ENCODE results near the gene CMYA5. TPM values are rescaled to one million over a fixed set of nuclear protein-coding genes. Genes with fewer than 3 reads are reported as not detected.

CMYA5 gene
- total RNA-seq, 1 experiment from 2014 or later: 0.22 TPM

DNA sequence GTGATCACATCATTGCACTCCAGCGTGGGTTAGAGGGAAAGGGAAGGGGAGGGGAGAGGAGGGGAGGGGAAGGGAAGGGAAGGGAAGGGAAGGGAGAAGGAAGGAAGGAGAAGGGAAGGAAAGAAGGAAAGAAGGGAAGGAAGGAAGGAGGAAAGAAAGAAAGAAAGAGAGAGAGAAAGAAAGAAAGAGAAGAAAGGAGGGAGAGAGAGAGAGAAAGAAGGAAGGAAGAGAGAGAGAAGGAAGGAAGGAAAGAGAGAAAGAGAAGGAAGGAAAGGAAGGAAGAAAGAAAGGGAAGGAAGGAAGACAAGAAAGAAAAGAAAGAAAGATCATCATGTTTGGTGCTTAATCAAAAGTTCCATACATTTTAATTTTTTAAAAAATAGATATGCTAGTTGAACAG, 136.2 kb downstream of the CMYA5 start:
- Histone ChIP-seq H3K79me2 (ENCODE audit: insufficient read depth, low read length) (no peaks in the 10 kb centered on the region), H3K9ac (ENCODE audit: low read length) (no peak overlapping the region), H3K27me3 (ENCODE audit: insufficient read depth, low read length) (no peaks in the 10 kb centered on the region), H4K20me1 (ENCODE audit: insufficient read depth) (no peaks in the 10 kb centered on the region), H3K4me1 (ENCODE audit: control insufficient read depth in 1 of 2, insufficient read depth in 2 of 2, low read length in 2 of 2) (no peaks in the 10 kb centered on the region), H3K9me2 (ENCODE audit: insufficient read depth) (no peaks in the 10 kb centered on the region), H3K36me3 (ENCODE audit: control insufficient read depth in 1 of 2, insufficient read depth in 2 of 2, low read length in 2 of 2) (no peaks in the 10 kb centered on the region), H2AFZ (ENCODE audit: low read depth, low read length, poor library complexity, severe bottlenecking) (no peak overlapping the region), H3K4me3 (replicated peaks in 1 of 2; ENCODE audit: low read depth in 1 of 2, low read length in 2 of 2) (no peak overlapping the region), H3K9me3 (ENCODE audit: control insufficient read depth in 1 of 2, insufficient read depth in 1 of 2, low read depth in 1 of 2, low read length in 2 of 2) (no peaks in the 10 kb centered on the region), H3K4me2 (ENCODE audit: low read length) (no peak overlapping the region), H3K27ac (ENCODE audit: low read depth, low read length) (no peak overlapping the region)
- TF ChIP-seq RAD21 (IDR thresholded peaks at IDR 0.05; ENCODE audit: low read depth) (no peak), MAX (IDR thresholded peaks at IDR 0.05) (no peak), JUND (IDR thresholded peaks at IDR 0.05) (no peak)
- ChIA-PET CTCF (no interaction called here), RAD21 (ENCODE audit: low non-redundant PET in 1 of 2, low total read pairs in 2 of 2, uncharacterized antibody in 2 of 2, unreplicated experiment in 2 of 2) (no interaction called here), POLR2A (no interaction called here)
- BruUV-seq (replicated peaks): no TSS peak
- ATAC-seq (no peak), DNase-seq (ENCODE audit: low read depth, low spot score) (no peak)
- intact Hi-C loops (cut with micrococcal nuclease): no loop called here

DNA sequence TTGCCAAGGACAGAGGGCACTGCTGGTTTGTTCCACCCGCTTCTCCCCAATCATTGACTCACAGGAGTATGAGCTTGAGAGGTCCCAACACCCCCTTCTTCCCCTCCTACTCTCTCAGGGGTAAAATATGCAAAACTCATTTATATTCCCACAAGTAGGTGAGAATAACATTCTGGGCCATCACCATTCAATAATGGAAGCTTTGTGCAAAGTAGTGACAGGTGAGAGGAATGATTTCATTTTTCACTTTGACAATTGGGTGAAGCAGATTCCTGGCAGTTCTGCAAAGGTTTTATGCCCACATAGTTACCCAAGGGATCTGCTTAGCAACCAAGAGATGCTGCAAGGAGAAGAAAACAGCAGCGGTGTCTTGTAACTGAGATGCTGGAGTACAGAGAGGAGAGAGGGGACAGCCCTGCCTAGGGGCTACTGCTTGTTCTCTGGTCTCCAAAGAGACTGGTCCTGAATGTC, 137.6 kb downstream of the CMYA5 start:
- no peaks in the 10 kb centered on the region for H3K36me3 ChIP-seq (ENCODE audit: control insufficient read depth in 1 of 2, insufficient read depth in 2 of 2, low read length in 2 of 2)
- no peak overlapping the region for H3K27ac ChIP-seq (ENCODE audit: low read depth, low read length)
- no peak overlapping the region for H3K9ac ChIP-seq (ENCODE audit: low read length)
- POLR2A ChIA-PET: no interaction called here
- H3K4me3 ChIP-seq (replicated peaks in 1 of 2; ENCODE audit: low read depth in 1 of 2, low read length in 2 of 2): no peak overlapping the region
- CTCF ChIA-PET: no interaction called here
- no peaks in the 10 kb centered on the region for H3K9me2 ChIP-seq (ENCODE audit: insufficient read depth)
- no peak for ATAC-seq
- no peak for DNase-seq (ENCODE audit: low read depth, low spot score)
- no peak overlapping the region for H2AFZ ChIP-seq (ENCODE audit: low read depth, low read length, poor library complexity, severe bottlenecking)
- no peaks in the 10 kb centered on the region for H4K20me1 ChIP-seq (ENCODE audit: insufficient read depth)
- H3K27me3 ChIP-seq (ENCODE audit: insufficient read depth, low read length): no peaks in the 10 kb centered on the region
- H3K79me2 ChIP-seq (ENCODE audit: insufficient read depth, low read length): no peaks in the 10 kb centered on the region
- BruUV-seq (replicated peaks): no TSS peak
- H3K9me3 ChIP-seq (ENCODE audit: control insufficient read depth in 1 of 2, insufficient read depth in 1 of 2, low read depth in 1 of 2, low read length in 2 of 2): no peaks in the 10 kb centered on the region
- no peak overlapping the region for H3K4me2 ChIP-seq (ENCODE audit: low read length)
- intact Hi-C loops (cut with micrococcal nuclease): no loop called here
- H3K4me1 ChIP-seq (ENCODE audit: control insufficient read depth in 1 of 2, insufficient read depth in 2 of 2, low read length in 2 of 2): no peaks in the 10 kb centered on the region
- RAD21 ChIA-PET (ENCODE audit: low non-redundant PET in 1 of 2, low total read pairs in 2 of 2, uncharacterized antibody in 2 of 2, unreplicated experiment in 2 of 2): no interaction called here
- no peak for TF ChIP-seq CEBPB (IDR thresholded peaks at IDR 0.05; ENCODE audit: low read depth)
- TF ChIP-seq, protein P1, sequence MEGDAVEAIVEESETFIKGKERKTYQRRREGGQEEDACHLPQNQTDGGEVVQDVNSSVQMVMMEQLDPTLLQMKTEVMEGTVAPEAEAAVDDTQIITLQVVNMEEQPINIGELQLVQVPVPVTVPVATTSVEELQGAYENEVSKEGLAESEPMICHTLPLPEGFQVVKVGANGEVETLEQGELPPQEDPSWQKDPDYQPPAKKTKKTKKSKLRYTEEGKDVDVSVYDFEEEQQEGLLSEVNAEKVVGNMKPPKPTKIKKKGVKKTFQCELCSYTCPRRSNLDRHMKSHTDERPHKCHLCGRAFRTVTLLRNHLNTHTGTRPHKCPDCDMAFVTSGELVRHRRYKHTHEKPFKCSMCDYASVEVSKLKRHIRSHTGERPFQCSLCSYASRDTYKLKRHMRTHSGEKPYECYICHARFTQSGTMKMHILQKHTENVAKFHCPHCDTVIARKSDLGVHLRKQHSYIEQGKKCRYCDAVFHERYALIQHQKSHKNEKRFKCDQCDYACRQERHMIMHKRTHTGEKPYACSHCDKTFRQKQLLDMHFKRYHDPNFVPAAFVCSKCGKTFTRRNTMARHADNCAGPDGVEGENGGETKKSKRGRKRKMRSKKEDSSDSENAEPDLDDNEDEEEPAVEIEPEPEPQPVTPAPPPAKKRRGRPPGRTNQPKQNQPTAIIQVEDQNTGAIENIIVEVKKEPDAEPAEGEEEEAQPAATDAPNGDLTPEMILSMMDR (IDR thresholded peaks at IDR 0.05 in 2 of 3, conservative IDR thresholded peaks at IDR 0.05 in 1 of 3; ENCODE audit: borderline replicate concordance in 1 of 3, insufficient read depth in 1 of 3, low read depth in 2 of 3, low read length in 2 of 3): no peak
- no peak for TF ChIP-seq ZBTB33 (IDR thresholded peaks at IDR 0.05; ENCODE audit: extremely low read depth, insufficient replicate concordance, low read length)
- no peak for TF ChIP-seq ELF1 (IDR thresholded peaks at IDR 0.05; ENCODE audit: borderline replicate concordance, low read depth)
- TF ChIP-seq EGR1 (IDR thresholded peaks at IDR 0.05; ENCODE audit: low read depth): no peak
- TF ChIP-seq JUND (IDR thresholded peaks at IDR 0.05): no peak
- TF ChIP-seq REST (IDR thresholded peaks at IDR 0.05; ENCODE audit: low read depth): no peak
- TF ChIP-seq POLR2AphosphoS5 (IDR thresholded peaks at IDR 0.05; ENCODE audit: low read depth, low read length): no peak
- TF ChIP-seq CBX3 (IDR thresholded peaks at IDR 0.05; ENCODE audit: low read depth): no peak
- no peak for TF ChIP-seq POLR2A (IDR thresholded peaks at IDR 0.05; ENCODE audit: borderline replicate concordance, extremely low read depth, insufficient read depth, insufficient read length)
- TF ChIP-seq RAD21 (IDR thresholded peaks at IDR 0.05; ENCODE audit: low read depth): no peak
- TF ChIP-seq, protein P2, sequence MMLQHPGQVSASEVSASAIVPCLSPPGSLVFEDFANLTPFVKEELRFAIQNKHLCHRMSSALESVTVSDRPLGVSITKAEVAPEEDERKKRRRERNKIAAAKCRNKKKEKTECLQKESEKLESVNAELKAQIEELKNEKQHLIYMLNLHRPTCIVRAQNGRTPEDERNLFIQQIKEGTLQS (IDR thresholded peaks at IDR 0.05): no peak

All from HCT116 (cell line).